SU-DHL-6 (cell line): ENCODE measurements around the gene ITPK1.

Experiments used
- H2AFZ ChIP-seq: fragments of 200-600 bp; sonication (generic); 2 replicates; pipeline ENCODE4 v1.6.1; 2014; ENCODE audit warnings: low read depth, mild to moderate bottlenecking, moderate library complexity, mixed read lengths, antibody characterized with exemption, low read length; ENCODE audit not compliant: severe bottlenecking
- H3F3A ChIP-seq: fragments of 200-600 bp; shearing (Covaris generic); 2 replicates; pipeline ENCODE4 v1.6.0; 2016; ENCODE audit warnings: antibody characterized with exemption, mild to moderate bottlenecking; ENCODE audit not compliant: insufficient read depth
- H3K27ac ChIP-seq: fragments of 200-600 bp; sonication (generic); 2 replicates; pipeline ENCODE4 v1.5.1; 2016; ENCODE audit warnings: low read depth, mild to moderate bottlenecking, low read length, moderate library complexity, mixed read lengths
- H3K27me3 ChIP-seq: fragments of 200-600 bp; sonication (generic), shearing (Covaris generic); 2 replicates; pipeline ENCODE4 v1.6.0; 2014; ENCODE audit warnings: mild to moderate bottlenecking, low read length
- H3K36me3 ChIP-seq: fragments of 200-600 bp; sonication (generic); 2 replicates; pipeline ENCODE4 v1.6.1; 2014; ENCODE audit warnings: mild to moderate bottlenecking, low read length, mixed read lengths
- H3K4me2 ChIP-seq: fragments of 300-600, 200-600 bp; shearing (Covaris generic), sonication (generic); 2 replicates; pipeline ENCODE4 v1.6.0; 2014; ENCODE audit warnings: low read length, low read depth, mild to moderate bottlenecking; ENCODE audit not compliant: poor library complexity, severe bottlenecking
- H3K4me3 ChIP-seq: fragments of 200-600 bp; sonication (generic); 2 replicates; pipeline ENCODE4 v1.5.1; 2014; ENCODE audit warnings: antibody characterized with exemption, low read length, mild to moderate bottlenecking, mixed read lengths; ENCODE audit not compliant: insufficient read depth, poor library complexity, severe bottlenecking
- H3K79me2 ChIP-seq: fragments of 200-600 bp; sonication (generic); 2 replicates; pipeline ENCODE4 v1.6.1; 2014; ENCODE audit warnings: mild to moderate bottlenecking, low read length, moderate library complexity; ENCODE audit not compliant: insufficient read depth
- H3K9ac ChIP-seq: fragments of 200-600 bp; sonication (generic); 2 replicates; pipeline ENCODE4 v1.7.0; 2014; ENCODE audit warnings: mild to moderate bottlenecking, low read length
- H3K9me2 ChIP-seq: fragments of 200-600 bp; sonication (generic); replicated peaks from 2 replicates; pipeline ENCODE4 v1.6.1; 2014; ENCODE audit warnings: low read length; ENCODE audit not compliant: insufficient read depth
- H3K9me3 ChIP-seq: fragments of 200-600 bp; sonication (generic); 2 replicates; pipeline ENCODE4 v1.6.1; 2014; ENCODE audit warnings: low read length, mixed read lengths; ENCODE audit not compliant: insufficient read depth
- H4K20me1 ChIP-seq: fragments of 200-600 bp; sonication (generic); 2 replicates; pipeline ENCODE4 v1.6.1; 2014; ENCODE audit warnings: low read depth, mild to moderate bottlenecking, antibody characterized with exemption, low read length, moderate library complexity, mixed read lengths
- CTCF ChIP-seq: fragments of 200-600 bp; sonication (generic); IDR thresholded peaks from one replicate; pipeline ENCODE4 v1.5.1; 2017; ENCODE audit warnings: antibody characterized with exemption, mild to moderate bottlenecking, low read length, moderate library complexity; ENCODE audit not compliant: insufficient read depth, poor library complexity, severe bottlenecking
- EZH2phosphoT487 ChIP-seq: fragments of 200-600 bp; sonication (generic), shearing (Covaris generic); conservative IDR thresholded peaks from 2 replicates; pipeline ENCODE4 v1.6.1; 2018; ENCODE audit warnings: mild to moderate bottlenecking, antibody characterized with exemption, low read length, moderate library complexity, mixed read lengths

ITPK1 gene

GRCh38 chr14:93044121-93044520 lies 71.6 kb downstream of the ITPK1 start:
- H4K20me1 ChIP-seq, result no peaks in the 10 kb centered on the region
- no peak overlapping the region for H3K9ac ChIP-seq
- no peaks in the 10 kb centered on the region for H3K79me2 ChIP-seq
- no peaks in the 10 kb centered on the region for H3K9me2 ChIP-seq
- no peak overlapping the region for H3K27ac ChIP-seq
- H3K4me2 ChIP-seq, result no peak overlapping the region
- no peak overlapping the region for H3K4me3 ChIP-seq
- TF ChIP-seq EZH2phosphoT487, result no peak
- no peak for TF ChIP-seq CTCF
- no peaks in the 10 kb centered on the region for H3K9me3 ChIP-seq
- no peaks in the 10 kb centered on the region for H3K36me3 ChIP-seq
- no peak overlapping the region for H2AFZ ChIP-seq
- no peaks in the 10 kb centered on the region for H3K27me3 ChIP-seq
- H3F3A ChIP-seq, result no peaks in the 10 kb centered on the region

GRCh38 chr14:93042968-93043940 lies 72.5 kb downstream of the ITPK1 start:
- no peaks in the 10 kb centered on the region for H4K20me1 ChIP-seq
- H3K9ac ChIP-seq, result no peak overlapping the region

GRCh38 chr14:93041830-93042229 lies 73.9 kb downstream of the ITPK1 start:
- H3K36me3 ChIP-seq, result no peaks in the 10 kb centered on the region
- no peaks in the 10 kb centered on the region for H3F3A ChIP-seq
- H3K79me2 ChIP-seq, result no peaks in the 10 kb centered on the region
- no peaks in the 10 kb centered on the region for H3K9me3 ChIP-seq
- no peak overlapping the region for H3K9ac ChIP-seq
- H3K4me2 ChIP-seq, result no peak overlapping the region
- no peaks in the 10 kb centered on the region for H4K20me1 ChIP-seq
- H3K27me3 ChIP-seq, result no peaks in the 10 kb centered on the region
- H3K4me3 ChIP-seq, result no peak overlapping the region
- TF ChIP-seq CTCF (no peak), EZH2phosphoT487 (no peak)
- no peak overlapping the region for H3K27ac ChIP-seq
- H3K9me2 ChIP-seq, result no peaks in the 10 kb centered on the region
- H2AFZ ChIP-seq, result no peak overlapping the region

More at GRCh38 chr14:93042968-93043940, 72.5 kb downstream of the ITPK1 start:
- Histone ChIP-seq H3K9me3 (no peaks in the 10 kb centered on the region), H3K79me2 (no peaks in the 10 kb centered on the region), H3K9me2 (no peaks in the 10 kb centered on the region), H3K27ac (no peak overlapping the region), H2AFZ (no peak overlapping the region), H3K4me3 (no peak overlapping the region), H3K27me3 (no peaks in the 10 kb centered on the region), H3F3A (no peaks in the 10 kb centered on the region), H3K4me2 (no peak overlapping the region), H3K36me3 (no peaks in the 10 kb centered on the region)
- no peak for TF ChIP-seq EZH2phosphoT487
- TF ChIP-seq CTCF, result no peak
